Effector memory CD8-positive, alpha-beta T cell (primary cell): ENCODE results near the gene TRAK1.

Experiments used
- ATAC-seq: fragments of 150-1000 bp; cut with Tn5 transposase; replicated peaks from 2 replicates; pipeline ENCODE4 v1.10.0; 2021; ENCODE audit warnings: mild to moderate bottlenecking, moderate library complexity
- DNase-seq, 3 experiments: peaks; one replicate each; pipeline ENCODE4 v3.0.0; 2021
- H3K27ac Mint-ChIP-seq, 2 donors: one replicate each; pipeline ENCODE4 v1.8.0; 2022; ENCODE audit warnings: mild to moderate bottlenecking in 2 of 2, mixed read lengths in 2 of 2, moderate library complexity in 2 of 2
- H3K27me3 Mint-ChIP-seq, 2 donors: one replicate each; pipeline ENCODE4 v1.8.0; 2022; ENCODE audit warnings: mixed read lengths in 2 of 2
- H3K36me3 Mint-ChIP-seq: one replicate; pipeline ENCODE4 v1.8.0; 2022; ENCODE audit warnings: mild to moderate bottlenecking, moderate library complexity, mixed read lengths; ENCODE audit not compliant: insufficient read depth
- H3K4me1 Mint-ChIP-seq, 2 donors: one replicate each; pipeline ENCODE4 v1.8.0; 2022; ENCODE audit warnings: low read depth in 2 of 2, mixed read lengths in 2 of 2
- H3K4me3 Mint-ChIP-seq, 2 donors: one replicate each; pipeline ENCODE4 v1.8.0; 2022; ENCODE audit warnings: mild to moderate bottlenecking in 2 of 2, mixed read lengths in 2 of 2, moderate library complexity in 2 of 2
- H3K9me3 Mint-ChIP-seq, 2 donors: one replicate each; pipeline ENCODE4 v1.8.0; 2022; ENCODE audit warnings: mixed read lengths in 2 of 2

TRAK1 gene

DNA sequence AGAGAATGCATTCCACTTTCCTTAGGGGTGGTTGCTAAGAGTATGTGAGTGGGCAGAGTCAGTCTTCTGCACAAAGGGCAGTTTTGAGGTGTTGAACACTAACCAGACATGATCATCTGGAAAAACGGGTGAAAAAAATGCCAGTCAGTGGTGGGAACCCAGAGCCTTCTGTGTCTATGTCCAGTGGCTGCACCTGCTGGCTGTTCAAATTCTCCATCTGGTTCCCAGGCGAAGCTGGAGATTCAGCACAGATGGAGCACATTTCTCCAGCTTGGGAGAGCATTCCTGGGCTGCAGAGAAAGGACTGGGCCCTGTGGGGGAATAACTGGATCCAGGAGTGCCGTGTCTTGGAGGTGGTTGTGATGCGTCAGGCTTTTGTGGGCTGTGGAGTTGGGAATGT is 74.1 kb downstream of the TRAK1 start:
- Mint-ChIP-seq H3K27me3 (no peaks in the 10 kb centered on the region), H3K36me3 (no peaks in the 10 kb centered on the region), H3K9me3 (no peaks in the 10 kb centered on the region), H3K4me1 (peaks cover 7 to 15% of the 10 kb centered on the region in 2 donors), H3K4me3 (no peak overlapping the region), H3K27ac (no peak overlapping the region)
- DNase-seq (no peak), ATAC-seq (no peak)

GRCh38 chr3:42166214-42166613 is 75.1 kb downstream of the TRAK1 start:
- no peak for ATAC-seq
- Mint-ChIP-seq H3K27me3 (no peaks in the 10 kb centered on the region), H3K27ac (no peak overlapping the region), H3K36me3 (no peaks in the 10 kb centered on the region), H3K4me3 (no peak overlapping the region), H3K9me3 (no peaks in the 10 kb centered on the region), H3K4me1 (peaks cover 7 to 17% of the 10 kb centered on the region in 2 donors)
- no peak for DNase-seq

GRCh38 chr3:42166662-42167300 is 75.6 kb downstream of the TRAK1 start:
- no peaks in the 10 kb centered on the region for H3K36me3 Mint-ChIP-seq
- H3K27ac Mint-ChIP-seq = no peak overlapping the region
- DNase-seq (no peak), ATAC-seq (no peak)
- peaks cover 10 to 22% of the 10 kb centered on the region in 2 donors for H3K4me1 Mint-ChIP-seq
- H3K9me3 Mint-ChIP-seq = no peaks in the 10 kb centered on the region
- no peak overlapping the region for H3K4me3 Mint-ChIP-seq
- no peaks in the 10 kb centered on the region for H3K27me3 Mint-ChIP-seq

DNA sequence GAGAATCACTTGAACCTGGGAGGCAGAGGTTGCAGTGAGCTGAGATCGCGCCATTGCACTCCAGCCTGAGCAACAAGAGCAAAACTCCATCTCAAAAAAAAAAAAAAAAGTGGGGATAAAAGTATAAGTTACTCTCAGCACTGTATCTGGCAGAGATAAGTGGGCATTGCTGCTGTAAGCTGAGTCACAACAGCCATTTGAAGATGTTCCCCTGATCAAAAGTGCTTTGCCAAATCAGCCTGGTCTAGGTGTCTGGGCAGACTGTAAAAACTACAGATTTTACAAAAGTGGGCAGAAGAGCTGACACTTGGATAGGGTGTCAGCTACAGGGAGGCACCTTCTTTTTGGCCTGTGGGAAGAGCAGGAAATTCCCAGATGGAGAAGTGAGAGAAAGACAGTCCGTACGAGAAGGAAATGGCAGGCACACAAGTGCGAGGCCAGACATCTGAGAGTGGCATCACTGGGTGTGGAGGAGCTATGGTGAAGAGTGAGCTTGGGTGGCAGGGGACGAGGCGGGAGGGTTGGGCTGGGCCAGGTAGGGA is 78.5 kb downstream of the TRAK1 start:
- Mint-ChIP-seq H3K27ac (peak overlapping the region; percentile 66 to 83), H3K36me3 (no peaks in the 10 kb centered on the region), H3K27me3 (no peaks in the 10 kb centered on the region), H3K9me3 (no peaks in the 10 kb centered on the region), H3K4me3 (no peak overlapping the region), H3K4me1 (peaks cover 23 to 32% of the 10 kb centered on the region in 2 donors)
- ATAC-seq (no peak), DNase-seq (no peak)

- no peaks in the 10 kb centered on the region for H3K27me3 Mint-ChIP-seq
- H3K36me3 Mint-ChIP-seq = peaks cover 6% of the 10 kb centered on the region
- peak overlapping the region in 1 of 2 donors; percentile 17 for H3K27ac Mint-ChIP-seq
- DNase-seq (no peak), ATAC-seq (no peak)
- no peaks in the 10 kb centered on the region for H3K9me3 Mint-ChIP-seq
- H3K4me1 Mint-ChIP-seq = peaks cover 23 to 28% of the 10 kb centered on the region in 2 donors
- H3K4me3 Mint-ChIP-seq = no peak overlapping the region
Measured at GRCh38 chr3:42172047-42172654, 81.0 kb downstream of the TRAK1 start.

DNA sequence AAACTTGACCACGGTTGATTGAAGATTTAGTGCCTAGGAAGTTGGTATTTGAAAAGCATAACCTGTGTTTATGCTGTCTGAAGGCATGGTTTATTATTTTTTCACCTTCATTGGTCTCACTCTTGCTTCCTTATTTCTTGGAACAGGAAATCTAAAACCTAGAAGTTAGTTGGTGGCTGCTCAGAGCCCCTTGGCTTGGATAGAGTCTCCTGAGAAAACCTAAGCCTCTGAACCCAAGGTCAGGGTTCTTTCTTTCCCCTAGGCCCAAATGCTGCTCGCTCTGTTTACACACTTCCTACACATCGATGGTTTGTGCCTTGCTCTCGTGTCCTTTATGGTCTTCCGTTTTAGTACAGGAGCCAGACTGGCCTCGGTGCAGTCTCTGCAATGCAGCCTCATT is 82.2 kb downstream of the TRAK1 start:
- DNase-seq = no peak
- ATAC-seq = no peak
- peaks cover 7% of the 10 kb centered on the region for H3K36me3 Mint-ChIP-seq
- H3K4me3 Mint-ChIP-seq = no peak overlapping the region
- peak overlapping the region; percentile 21 to 83 for H3K27ac Mint-ChIP-seq
- no peaks in the 10 kb centered on the region for H3K9me3 Mint-ChIP-seq
- H3K27me3 Mint-ChIP-seq = no peaks in the 10 kb centered on the region
- H3K4me1 Mint-ChIP-seq = peaks cover 28 to 32% of the 10 kb centered on the region in 2 donors

DNA sequence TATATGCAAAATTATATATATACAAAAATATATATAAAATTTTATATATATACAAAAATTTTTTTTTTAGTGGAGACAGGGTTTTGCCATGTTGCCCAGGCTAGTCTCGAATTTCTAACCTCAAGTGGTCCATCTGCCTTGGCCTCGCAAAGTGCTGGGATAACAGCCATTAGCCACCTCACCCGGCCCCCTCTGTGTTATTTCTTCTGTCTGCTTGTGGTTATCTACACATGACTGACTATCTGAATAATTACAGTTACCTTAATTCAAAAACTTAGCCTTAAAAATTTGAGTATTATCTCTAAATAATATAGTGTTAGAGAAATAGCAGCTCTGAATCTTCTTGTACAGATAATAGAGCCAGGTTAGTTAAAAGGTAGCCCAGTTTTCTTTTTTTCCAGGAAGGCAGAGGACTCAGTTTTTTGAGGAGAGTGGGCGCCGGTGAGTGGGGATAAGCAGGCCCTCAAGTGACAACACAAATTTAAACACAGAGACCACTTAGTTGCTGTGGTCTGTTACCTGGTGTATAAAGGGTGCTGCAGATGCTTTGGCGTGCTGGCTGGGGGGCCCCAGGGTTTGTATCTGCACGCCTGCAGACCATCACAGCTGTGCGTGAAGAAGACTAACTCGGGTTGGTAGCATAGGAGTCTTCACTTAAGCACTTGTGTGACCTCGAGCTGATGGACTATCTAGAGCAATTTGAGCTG is 83.7 kb downstream of the TRAK1 start:
- Mint-ChIP-seq H3K4me3 (no peak overlapping the region), H3K27ac (peak overlapping the region; percentile 32 to 69), H3K9me3 (no peaks in the 10 kb centered on the region), H3K27me3 (no peaks in the 10 kb centered on the region), H3K36me3 (peaks cover 10% of the 10 kb centered on the region), H3K4me1 (peaks cover 29% of the 10 kb centered on the region in 2 donors)
- no peak for ATAC-seq
- DNase-seq = no peak

GRCh38 chr3:42175386-42176240 is 84.5 kb downstream of the TRAK1 start:
- DNase-seq = no peak
- H3K9me3 Mint-ChIP-seq = no peaks in the 10 kb centered on the region
- H3K4me3 Mint-ChIP-seq = no peak overlapping the region
- no peak for ATAC-seq
- H3K27me3 Mint-ChIP-seq = no peaks in the 10 kb centered on the region
- H3K4me1 Mint-ChIP-seq = peaks cover 28 to 29% of the 10 kb centered on the region in 2 donors
- H3K27ac Mint-ChIP-seq = peak overlapping the region; percentile 32 to 69
- peaks cover 10% of the 10 kb centered on the region for H3K36me3 Mint-ChIP-seq

DNA sequence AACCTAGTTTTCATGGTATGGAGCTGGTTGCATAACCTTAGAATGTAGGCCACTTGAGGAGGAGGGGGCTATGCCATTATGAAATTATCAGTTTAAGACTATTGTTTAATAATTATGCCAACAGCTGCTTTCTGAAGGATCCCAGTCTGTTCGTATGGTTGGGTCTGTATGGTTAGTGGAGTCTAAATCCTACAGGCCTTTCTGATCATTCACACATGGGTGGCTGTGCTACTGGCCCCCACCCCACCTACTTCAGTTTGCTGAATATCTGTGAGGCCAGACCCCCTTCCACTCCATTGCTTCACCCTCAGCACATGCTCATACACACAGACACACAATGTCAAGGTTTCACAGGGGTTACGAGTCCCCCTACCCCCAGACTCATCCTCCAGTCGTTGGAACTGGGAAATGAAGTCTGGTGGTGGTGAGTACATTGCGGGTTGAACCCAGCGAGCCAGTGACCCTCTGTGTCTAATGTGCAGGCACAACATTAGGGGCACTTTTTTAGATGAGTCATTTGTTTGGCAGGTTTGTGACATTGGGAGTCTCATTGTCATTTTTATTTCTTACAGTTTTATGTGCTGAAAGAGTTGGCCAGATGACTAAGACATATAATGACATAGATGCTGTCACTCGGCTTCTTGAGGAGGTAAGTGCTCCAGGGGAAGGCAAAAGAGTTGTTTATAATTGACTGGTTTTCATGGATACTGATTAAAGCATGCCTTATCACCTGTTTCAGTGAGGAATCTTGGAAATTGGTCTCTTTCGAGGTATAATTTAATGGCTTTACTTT is 85.3 kb downstream of the TRAK1 start:
- DNase-seq (no peak), ATAC-seq (no peak)
- Mint-ChIP-seq H3K4me1 (peaks cover 24 to 28% of the 10 kb centered on the region in 2 donors), H3K36me3 (peaks cover 10% of the 10 kb centered on the region), H3K4me3 (no peak overlapping the region), H3K9me3 (no peaks in the 10 kb centered on the region), H3K27me3 (no peaks in the 10 kb centered on the region), H3K27ac (peak overlapping the region in 1 of 2 donors; percentile 69)

GRCh38 chr3:42177068-42177800 is 86.1 kb downstream of the TRAK1 start:
- H3K4me3 Mint-ChIP-seq = no peak overlapping the region
- H3K27ac Mint-ChIP-seq = no peak overlapping the region
- no peak for DNase-seq
- peaks cover 10% of the 10 kb centered on the region for H3K36me3 Mint-ChIP-seq
- H3K27me3 Mint-ChIP-seq = no peaks in the 10 kb centered on the region
- H3K9me3 Mint-ChIP-seq = no peaks in the 10 kb centered on the region
- peaks cover 16 to 20% of the 10 kb centered on the region in 2 donors for H3K4me1 Mint-ChIP-seq
- ATAC-seq = no peak

GRCh38 chr3:42177801-42178150 is 86.6 kb downstream of the TRAK1 start:
- Mint-ChIP-seq H3K36me3 (peaks cover 10% of the 10 kb centered on the region), H3K27me3 (no peaks in the 10 kb centered on the region), H3K4me3 (no peak overlapping the region)

DNA sequence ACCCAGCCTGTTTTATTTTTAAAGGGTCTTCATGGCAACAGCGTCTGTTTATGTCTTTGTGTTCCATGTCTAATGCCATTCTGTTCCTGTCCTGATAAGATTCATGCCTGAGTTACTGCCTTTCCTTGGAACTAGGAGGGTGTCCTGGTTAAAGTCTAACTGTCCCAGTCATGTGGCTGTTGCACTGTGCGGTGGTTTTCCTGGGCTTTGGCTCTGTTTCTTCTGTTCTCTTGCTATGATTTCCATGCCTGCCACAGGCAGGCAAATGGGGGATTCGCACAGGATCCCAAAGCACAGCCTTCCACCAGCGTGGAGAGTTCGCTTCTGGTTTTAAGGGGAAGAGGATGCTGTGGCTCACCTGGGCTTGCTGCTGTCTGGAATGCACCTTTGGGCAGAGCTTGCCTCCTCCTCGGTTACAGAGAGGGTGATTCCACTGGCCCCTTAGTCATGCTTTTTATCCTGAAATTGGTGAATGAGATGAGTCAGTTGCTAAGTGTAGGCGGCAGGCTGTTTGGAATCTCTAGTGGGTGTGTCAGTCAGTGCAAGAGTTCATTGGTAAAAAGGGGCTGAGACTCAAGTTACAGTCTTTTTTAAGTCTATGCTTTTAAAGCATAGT is 88.1 kb downstream of the TRAK1 start:
- Mint-ChIP-seq H3K9me3 (no peaks in the 10 kb centered on the region), H3K27me3 (no peaks in the 10 kb centered on the region), H3K27ac (no peak overlapping the region), H3K4me3 (no peak overlapping the region), H3K36me3 (peaks cover 10% of the 10 kb centered on the region), H3K4me1 (peaks cover 6 to 8% of the 10 kb centered on the region in 2 donors)
- ATAC-seq (no peak), DNase-seq (no peak)

More at GRCh38 chr3:42177801-42178150, 86.6 kb downstream of the TRAK1 start:
- ATAC-seq = no peak
- Mint-ChIP-seq H3K4me1 (peaks cover 12 to 16% of the 10 kb centered on the region in 2 donors), H3K27ac (peak overlapping the region in 1 of 2 donors; percentile 79), H3K9me3 (no peaks in the 10 kb centered on the region)
- DNase-seq = no peak
